Measurements from ENCODE around the gene SORCS2.

The SORCS2 gene

GRCh38 chr4:7273738-7274297 lies 81.5 kb downstream of the SORCS2 start:
- DNase-seq: no peak

GRCh38 chr4:7275067-7275466 lies 82.7 kb downstream of the SORCS2 start:
- no peak for DNase-seq

- no peak for DNase-seq
These were observed 83.3 kb downstream of the SORCS2 start for GRCh38 chr4:7275490-7276154.

GRCh38 chr4:7276515-7276914 lies 84.2 kb downstream of the SORCS2 start:
- no peak for DNase-seq

GRCh38 chr4:7278071-7278765 lies 85.9 kb downstream of the SORCS2 start:
- DNase-seq: no peak

- DNase-seq: no peak
These were observed 86.6 kb downstream of the SORCS2 start for GRCh38 chr4:7278981-7279380.

GRCh38 chr4:7279902-7280301 lies 87.6 kb downstream of the SORCS2 start:
- no peak for DNase-seq

GRCh38 chr4:7280926-7281690 lies 88.8 kb downstream of the SORCS2 start:
- DNase-seq: no peak

- no peak for DNase-seq
These were observed 89.6 kb downstream of the SORCS2 start for GRCh38 chr4:7281691-7282665.

GRCh38 chr4:7282786-7283440 lies 90.6 kb downstream of the SORCS2 start:
- DNase-seq: no peak

GRCh38 chr4:7285244-7286094 lies 93.1 kb downstream of the SORCS2 start:
- no peak for DNase-seq

GRCh38 chr4:7286170-7286569 lies 93.8 kb downstream of the SORCS2 start:
- DNase-seq: no peak

- DNase-seq: no peak
These were observed 94.5 kb downstream of the SORCS2 start for GRCh38 chr4:7286798-7287197.

- DNase-seq: no peak
These were observed 95.1 kb downstream of the SORCS2 start for GRCh38 chr4:7287274-7287917.

GRCh38 chr4:7287918-7288280 lies 95.6 kb downstream of the SORCS2 start:
- DNase-seq: no peak

GRCh38 chr4:7288751-7289523 lies 96.6 kb downstream of the SORCS2 start:
- DNase-seq: no peak

- no peak for DNase-seq
These were observed 97.3 kb downstream of the SORCS2 start for GRCh38 chr4:7289589-7289988.

GRCh38 chr4:7291372-7292114 lies 99.2 kb downstream of the SORCS2 start:
- DNase-seq: no peak

GRCh38 chr4:7293703-7294102 lies 101.4 kb downstream of the SORCS2 start:
- no peak for DNase-seq
